ENCODE results near the gene SLC35F1. TPM values are rescaled to one million over a fixed set of nuclear protein-coding genes. Genes with fewer than 3 reads are reported as not detected.

The SLC35F1 gene
- total RNA-seq, 1 experiment from 2014 or later, result 4.3 TPM

- no peak overlapping the region for H3K4ac ChIP-seq (ENCODE audit: low read depth, low read length)
- no peak overlapping the region for H3K14ac ChIP-seq (ENCODE audit: insufficient read depth, low read length)
- no peaks in the 10 kb centered on the region for H3K4me1 ChIP-seq (ENCODE audit: insufficient read depth, low read length)
- no peak overlapping the region for H3K27ac Mint-ChIP-seq
- no peak overlapping the region for H2BK5ac ChIP-seq (ENCODE audit: insufficient read length, low read length)
- no peaks in the 10 kb centered on the region for H3K79me2 ChIP-seq (ENCODE audit: insufficient read depth, low read length)
- no CpG with 5 or more reads among the region's 2 CpGs for whole genome bisulfite sequencing (ENCODE audit: extremely low coverage, insufficient read length, low lambda C conversion rate)
- peaks cover 6% of the 10 kb centered on the region for H3K23me2 ChIP-seq (ENCODE audit: insufficient read length, low read depth, low read length, poor library complexity, severe bottlenecking)
- no peaks in the 10 kb centered on the region for H3K36me3 Mint-ChIP-seq (ENCODE audit: insufficient read depth in 1 of 3, low read depth in 3 of 3)
- no peak overlapping the region for H4K91ac ChIP-seq (ENCODE audit: insufficient read length, low read depth, low read length)
- H2BK120ac ChIP-seq (ENCODE audit: low read depth, low read length, poor library complexity, severe bottlenecking), result no peak overlapping the region
- H2BK15ac ChIP-seq (ENCODE audit: low read depth, low read length), result no peak overlapping the region
- H2BK20ac ChIP-seq (ENCODE audit: low read depth, low read length, poor library complexity, severe bottlenecking), result no peak overlapping the region
- H3K56ac ChIP-seq (ENCODE audit: insufficient read length, low read depth, low read length), result no peak overlapping the region
- peaks cover 9% of the 10 kb centered on the region for H3K27me3 Mint-ChIP-seq (ENCODE audit: low read depth)
- no peak overlapping the region for H3K23ac ChIP-seq (ENCODE audit: insufficient read length, low read depth, low read length)
- H3K79me1 ChIP-seq (ENCODE audit: insufficient read depth, low read depth, low read length, poor library complexity, severe bottlenecking), result no peaks in the 10 kb centered on the region
- H3K27me3 ChIP-seq (ENCODE audit: insufficient read depth, low read length), result peaks cover 9% of the 10 kb centered on the region; the same call in 1 of the 2 replicates
- H3T11ph ChIP-seq (ENCODE audit: low read length), result no peak overlapping the region
- H4K8ac ChIP-seq (replicated peaks; ENCODE audit: insufficient read length, low read depth, low read length), result no peak overlapping the region
- no peak overlapping the region for H2AK5ac ChIP-seq (ENCODE audit: insufficient read length, low read length)
- DNase-seq, result no peak
- H2BK12ac ChIP-seq (ENCODE audit: insufficient read length, low read depth, low read length), result no peak overlapping the region
- no peak overlapping the region for H3K4me3 Mint-ChIP-seq
- H3K9me3 ChIP-seq (ENCODE audit: control insufficient read depth, low read depth, low read length), result no peaks in the 10 kb centered on the region
- H3K4me2 ChIP-seq (ENCODE audit: insufficient read depth, insufficient read length, low read length), result no peak overlapping the region
- TF ChIP-seq CTCF (conservative IDR thresholded peaks at IDR 0.05), result no peak
- H3K4me1 Mint-ChIP-seq, result peaks cover 9% of the 10 kb centered on the region in 2 experiments; a peak in 3 of 4 replicates
- H3K9ac ChIP-seq (ENCODE audit: extremely low read depth, insufficient read length, low read length), result no peak overlapping the region
- no peak overlapping the region for H2AFZ ChIP-seq (ENCODE audit: low read length)
- H3K9me3 Mint-ChIP-seq, result no peaks in the 10 kb centered on the region
- no peak overlapping the region for H3K18ac ChIP-seq (ENCODE audit: insufficient read length, low read depth, low read length)
- no peaks in the 10 kb centered on the region for H4K20me1 ChIP-seq (ENCODE audit: control insufficient read depth, insufficient read depth, insufficient read length)
- H4K5ac ChIP-seq (ENCODE audit: insufficient read length, low read depth, low read length), result no peak overlapping the region
- no peak overlapping the region for H3K27ac ChIP-seq (ENCODE audit: insufficient read length, low read depth, low read length)
Observed at GRCh38 chr6:117917176-117917575, 10.1 kb downstream of the SLC35F1 start.
